Stimulated activated CD8-positive, alpha-beta memory T cell treated with anti-CD3 and anti-CD28 coated beads, Interleukin-12 subunit alpha, Interleukin-12 subunit beta, amount 100 ng/mL, for 4 hours (primary cell): ENCODE measurements around the gene KRAS.

Source experiments
- DNase-seq: peaks from one replicate; pipeline ENCODE4 v3.0.0-alpha.2; 2020; ENCODE audit warnings: low read depth

Gene KRAS

GRCh38 chr12:25254271-25254880 lies 3.6 kb upstream of the KRAS start:
- DNase-seq, result no peak

- no peak for DNase-seq
Measured at GRCh38 chr12:25253371-25254068, 2.8 kb upstream of the KRAS start.

- DNase-seq, result no peak
Measured at GRCh38 chr12:25252946-25253345, 2.2 kb upstream of the KRAS start.

- DNase-seq, result no peak
Measured at GRCh38 chr12:25251769-25252168, 1.0 kb upstream of the KRAS start.

- DNase-seq, result peak; percentile 31
Measured at GRCh38 chr12:25249931-25250738, 594 bp downstream of the KRAS start.

- no peak for DNase-seq
Measured at GRCh38 chr12:25248732-25249131, 2.0 kb downstream of the KRAS start.

GRCh38 chr12:25248137-25248536 lies 2.6 kb downstream of the KRAS start:
- DNase-seq, result no peak

GRCh38 chr12:25245491-25245890 lies 5.2 kb downstream of the KRAS start:
- no peak for DNase-seq

GRCh38 chr12:25243680-25243990 lies 7.1 kb downstream of the KRAS start:
- no peak for DNase-seq

GRCh38 chr12:25242981-25243679 lies 7.6 kb downstream of the KRAS start:
- DNase-seq, result no peak

GRCh38 chr12:25241167-25242020 lies 9.3 kb downstream of the KRAS start:
- no peak for DNase-seq

GRCh38 chr12:25236626-25237025 lies 14.1 kb downstream of the KRAS start:
- no peak for DNase-seq

GRCh38 chr12:25236190-25236589 lies 14.5 kb downstream of the KRAS start:
- no peak for DNase-seq

GRCh38 chr12:25213338-25213737 lies 37.4 kb downstream of the KRAS start:
- DNase-seq, result no peak

- DNase-seq, result no peak
Measured at GRCh38 chr12:25208554-25208953, 42.2 kb downstream of the KRAS start.

GRCh38 chr12:25207846-25208245 lies 42.9 kb downstream of the KRAS start:
- no peak for DNase-seq

GRCh38 chr12:25207411-25207810 lies 43.3 kb downstream of the KRAS start:
- DNase-seq, result no peak

GRCh38 chr12:25202137-25202536 lies 48.6 kb downstream of the KRAS start:
- no peak for DNase-seq

- DNase-seq, result no peak
Measured at GRCh38 chr12:25200703-25201102, 50.0 kb downstream of the KRAS start.

GRCh38 chr12:25197608-25198007 lies 53.1 kb downstream of the KRAS start:
- DNase-seq, result no peak

GRCh38 chr12:25195056-25195971 lies 55.4 kb downstream of the KRAS start, which contains the start of the genes DNAI7 and ETFRF1:
Gene DNAI7, minus strand, starts transcription at chr12:25195160. Its CDS starts 82 bp downstream, at chr12:25195078.
Gene ETFRF1, plus strand, starts transcription at chr12:25195237. Its CDS starts 8,720 bp downstream, at chr12:25203957.
- peak; percentile 87 for DNase-seq
